ENCODE data around the gene HOXA13.

HOXA13 gene

DNA sequence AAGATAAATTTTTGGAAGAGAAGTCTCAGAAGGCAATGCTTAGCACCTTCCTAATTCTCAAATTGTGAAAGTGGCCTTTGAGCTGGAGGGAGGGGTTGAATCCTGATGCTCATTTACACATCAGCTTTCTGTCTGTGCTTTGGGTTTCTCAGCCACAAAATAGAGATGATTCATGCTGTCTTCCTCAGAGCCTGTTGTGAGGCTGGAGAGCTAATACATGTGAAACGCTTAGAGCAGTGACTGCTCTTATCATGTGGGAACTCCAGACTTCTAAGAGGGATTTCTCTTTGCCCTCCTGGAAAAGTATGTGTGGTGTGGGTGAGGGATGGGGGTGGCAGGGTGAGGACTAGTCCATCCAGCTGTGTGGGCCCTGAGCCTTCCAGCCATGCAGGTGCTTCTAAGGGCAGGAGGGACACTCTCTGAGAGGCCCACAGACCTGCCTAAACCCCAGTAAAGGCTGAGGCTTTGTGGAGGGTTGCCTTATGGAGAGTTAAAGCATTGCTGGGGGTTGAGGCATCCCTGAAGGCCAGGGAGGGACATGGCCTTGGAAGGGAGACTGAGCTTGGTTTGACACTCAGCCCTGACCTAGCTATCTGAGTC, 37.9 kb upstream of the HOXA13 start:
- DNase-seq (ENCODE audit: low read depth), result peak; percentile 32

GRCh38 chr7:27235387-27236311, 35.8 kb upstream of the HOXA13 start:
- DNase-seq (ENCODE audit: low read depth), result no peak

- no peak for DNase-seq (ENCODE audit: low read depth)
Observed at GRCh38 chr7:27229448-27229847, 29.6 kb upstream of the HOXA13 start.

GRCh38 chr7:27224983-27225934, 25.4 kb upstream of the HOXA13 start:
- no peak for DNase-seq (ENCODE audit: low read depth)

DNA sequence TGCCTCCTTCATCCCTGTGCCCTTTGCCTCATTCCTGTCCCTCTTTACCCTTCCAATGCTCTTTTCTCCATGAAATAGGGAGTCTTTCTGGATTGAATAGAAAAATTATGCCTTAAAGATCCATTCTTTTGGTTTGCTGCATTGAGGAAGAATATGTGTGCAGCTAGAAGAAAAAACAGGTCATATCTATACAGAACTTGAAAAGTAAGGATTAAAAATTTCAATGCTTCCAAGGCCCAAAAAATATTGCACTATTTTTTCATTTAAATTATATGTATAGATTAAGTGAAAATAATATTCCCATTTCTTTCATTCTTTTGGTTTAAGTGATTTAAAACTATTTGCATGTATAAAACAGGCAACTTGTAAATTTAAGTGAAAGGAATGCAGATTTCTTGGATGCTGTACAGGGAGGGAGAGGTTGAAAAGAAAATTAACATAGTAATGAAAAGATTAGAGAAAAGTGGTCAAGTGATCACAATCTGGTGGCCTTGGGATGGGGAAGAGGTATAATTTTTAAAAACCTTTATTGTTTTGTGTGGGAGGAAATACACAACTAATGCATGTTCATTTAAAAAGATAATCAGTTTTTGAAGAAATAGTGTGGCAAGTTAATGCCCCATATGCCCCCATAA, 24.2 kb upstream of the HOXA13 start:
- no peak for DNase-seq (ENCODE audit: low read depth)

GRCh38 chr7:27221201-27221797, 21.4 kb upstream of the HOXA13 start:
- no peak for DNase-seq (ENCODE audit: low read depth)

DNA sequence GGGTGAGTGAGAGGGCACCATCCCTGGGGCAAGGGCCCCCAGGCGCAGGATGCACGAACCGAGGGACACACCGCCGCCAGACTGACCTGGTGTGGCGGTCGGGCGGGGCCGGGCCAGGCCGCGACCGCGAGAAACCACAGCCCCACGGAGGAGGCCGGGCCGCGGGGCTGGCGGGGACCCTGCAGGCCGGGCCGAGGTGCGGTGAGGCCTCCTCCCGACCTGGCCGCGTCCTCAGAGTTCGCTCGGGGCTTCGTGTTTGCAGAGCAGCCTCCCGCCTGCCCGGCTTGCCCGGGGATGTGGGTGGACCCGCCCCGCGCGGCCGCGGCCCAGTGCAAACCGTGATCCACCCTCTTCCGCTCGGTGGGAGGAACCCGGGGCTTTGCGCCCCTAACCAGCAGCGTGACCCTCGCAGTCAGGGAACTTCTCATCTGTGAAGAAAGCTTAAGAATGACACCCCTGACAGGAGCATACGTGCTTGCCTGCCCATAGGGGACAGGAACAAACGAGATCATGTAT, 20.6 kb upstream of the HOXA13 start:
- no peak for DNase-seq (ENCODE audit: low read depth)

GRCh38 chr7:27219821-27220220, 19.9 kb upstream of the HOXA13 start:
- DNase-seq (ENCODE audit: low read depth), result no peak

DNA sequence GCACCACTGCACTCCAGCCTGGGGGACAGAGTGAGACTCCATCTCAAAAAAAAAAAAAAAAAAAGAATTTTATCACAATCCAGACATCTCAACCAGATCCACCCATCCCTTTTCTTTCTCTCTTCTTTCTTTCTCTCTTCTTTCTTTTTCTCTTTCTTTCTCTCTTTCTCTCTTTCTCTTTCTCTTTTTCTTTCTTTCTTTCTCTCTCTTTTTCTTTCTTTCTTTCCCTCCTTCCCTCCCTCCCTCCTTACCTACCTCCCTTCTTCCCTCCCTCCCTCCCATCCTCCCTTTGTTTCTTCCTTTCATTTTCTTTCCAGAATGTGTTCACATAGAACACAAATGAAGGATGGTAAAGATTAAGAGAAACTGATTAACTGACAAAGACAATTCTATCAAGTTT, 18.1 kb upstream of the HOXA13 start:
- no peak for DNase-seq (ENCODE audit: low read depth)

GRCh38 chr7:27215356-27215755, 15.5 kb upstream of the HOXA13 start:
- DNase-seq (ENCODE audit: low read depth), result no peak

DNA sequence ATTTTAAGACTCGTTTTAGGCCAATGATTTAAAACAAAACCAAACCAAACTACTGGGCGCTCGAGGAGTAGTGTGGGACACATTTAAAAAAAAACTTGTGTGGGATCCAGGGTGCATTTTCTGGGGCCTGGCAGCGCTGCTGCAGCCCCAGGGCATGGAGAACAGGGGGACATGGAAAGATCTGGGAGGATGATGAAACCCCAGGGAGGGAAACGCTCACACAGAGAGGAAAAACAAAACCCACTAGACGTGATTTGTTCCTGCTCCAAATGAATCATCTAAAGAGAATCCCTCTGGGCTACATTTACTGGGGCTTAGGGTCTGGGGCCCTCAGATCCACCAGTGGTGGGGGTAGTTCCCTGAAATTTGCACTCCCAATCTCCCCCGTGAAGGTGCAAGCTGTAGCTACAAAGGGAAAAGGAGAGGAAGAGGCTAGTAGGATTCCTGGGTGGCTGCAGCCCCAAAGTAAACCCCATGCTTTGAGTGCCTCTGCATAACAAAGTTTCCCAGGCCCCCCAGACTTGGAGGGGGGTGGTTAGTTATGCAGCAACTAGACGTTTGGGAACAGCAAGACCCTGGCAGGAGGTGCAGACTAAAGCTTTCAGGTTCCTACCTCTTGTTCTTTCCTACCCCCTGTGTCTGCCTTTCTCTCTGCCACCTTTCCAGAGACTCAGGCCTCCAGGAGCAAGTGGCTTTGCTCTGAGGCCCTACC, 14.5 kb upstream of the HOXA13 start:
- DNase-seq (ENCODE audit: low read depth), result no peak

DNA sequence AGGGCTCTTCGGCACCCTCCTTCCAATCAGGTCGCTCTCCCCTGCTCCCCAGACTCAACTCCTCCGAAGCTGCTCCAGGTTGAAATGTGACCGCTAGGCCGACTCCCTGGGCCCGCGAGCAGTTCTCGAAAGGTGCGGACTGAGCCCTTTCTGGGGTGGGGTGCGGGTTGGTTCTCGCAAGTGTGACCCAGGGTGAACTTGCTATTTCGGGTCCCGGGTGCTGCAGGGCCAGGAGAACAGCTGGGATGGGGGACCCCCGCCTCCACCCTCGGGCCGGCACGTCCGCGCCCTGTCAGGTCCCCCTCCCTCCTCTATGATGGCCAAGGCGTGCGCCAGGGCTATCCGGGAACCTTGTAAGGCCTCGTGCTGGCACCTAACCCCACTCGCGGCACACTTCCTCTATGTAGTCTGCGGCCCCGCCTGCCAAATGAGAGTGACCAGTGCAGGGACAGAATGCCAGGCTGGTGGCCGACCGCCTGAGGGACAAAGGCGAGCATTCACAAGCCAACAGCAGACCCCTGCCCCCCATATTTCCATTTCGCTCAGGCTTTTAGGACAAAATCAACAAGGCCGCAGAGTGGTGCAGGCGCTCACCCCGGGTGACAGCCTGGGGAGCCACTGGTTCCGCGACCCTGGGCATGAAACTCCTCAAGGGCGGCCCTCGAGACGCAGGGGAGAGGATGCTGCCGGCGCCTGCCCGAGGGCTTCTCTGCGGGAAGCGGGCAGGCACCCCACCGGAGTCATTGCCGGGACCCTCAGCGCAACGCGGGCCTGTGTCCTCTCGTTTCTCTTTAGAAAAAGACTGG, 13.7 kb upstream of the HOXA13 start:
- DNase-seq (ENCODE audit: low read depth), result no peak

GRCh38 chr7:27212497-27213432, 12.9 kb upstream of the HOXA13 start:
- no peak for DNase-seq (ENCODE audit: low read depth)

- no peak for DNase-seq (ENCODE audit: low read depth)
Observed at GRCh38 chr7:27211764-27212204, 11.9 kb upstream of the HOXA13 start.

GRCh38 chr7:27211084-27211446, 11.2 kb upstream of the HOXA13 start:
- no peak for DNase-seq (ENCODE audit: low read depth)

GRCh38 chr7:27210441-27211083, 10.7 kb upstream of the HOXA13 start:
- no peak for DNase-seq (ENCODE audit: low read depth)

DNA sequence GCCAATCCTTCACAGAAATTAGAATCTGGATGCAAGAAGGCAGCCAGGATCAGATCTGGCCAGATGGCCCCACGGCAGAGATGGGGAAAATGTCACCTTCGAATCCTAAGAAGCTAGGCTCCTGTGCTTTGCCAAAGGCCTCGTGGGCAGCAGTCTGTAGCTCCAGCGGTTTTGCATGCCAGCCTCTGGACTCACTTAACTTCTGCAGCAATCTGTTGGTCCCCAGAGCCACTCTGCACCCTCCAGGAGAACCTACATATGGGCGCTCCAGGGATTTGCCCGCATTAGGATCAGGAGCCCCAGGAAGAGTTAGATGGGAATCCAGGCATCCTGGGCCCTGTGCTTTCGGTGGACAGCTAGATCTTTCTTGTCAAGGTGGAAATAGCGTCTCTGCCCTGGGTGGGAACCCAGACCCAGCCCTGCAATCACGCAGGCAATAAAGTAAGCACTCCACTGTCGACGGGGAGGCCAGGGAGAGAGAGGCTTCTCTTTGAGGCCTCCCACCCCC, 10.1 kb upstream of the HOXA13 start:
- DNase-seq (ENCODE audit: low read depth), result no peak

DNA sequence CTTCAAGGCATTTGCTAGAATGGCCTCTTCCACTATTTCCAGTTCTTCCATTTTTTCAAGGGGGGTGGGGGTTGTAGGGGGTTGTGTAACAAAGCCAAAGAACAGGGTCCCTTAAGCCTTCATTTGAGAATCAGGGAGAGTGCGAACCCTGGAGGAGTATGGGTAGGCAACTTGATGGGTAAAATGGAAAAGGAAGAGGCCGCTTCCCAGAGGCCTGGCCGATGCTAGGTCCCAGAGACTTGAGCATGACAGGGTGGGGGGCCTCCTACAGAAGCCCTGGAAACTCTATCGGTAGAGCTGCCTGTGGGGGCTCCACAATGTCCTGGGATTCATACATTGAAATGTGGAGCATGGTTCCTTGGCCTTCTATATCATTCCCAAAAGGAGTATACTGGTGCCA, 9.1 kb upstream of the HOXA13 start:
- DNase-seq (ENCODE audit: low read depth), result no peak

Measured in HS-5 (cell line).